Tibial nerve (tissue), 3 donors: ENCODE data around the gene MARK2.

ENCODE experiments used
- POLR2A ChIP-seq, 2 donors: fragments of 450-650 bp; IDR thresholded peaks; one replicate each; pipeline ENCODE4 v1.6.1; 2017; ENCODE audit warnings: antibody characterized with exemption in 2 of 2, mild to moderate bottlenecking in 2 of 2, moderate library complexity in 2 of 2
- TF ChIP-seq, protein P1 (sequence below), 5 experiments: fragments of 200-600 bp in 3 of 5; fragments of 450-650 bp in 2 of 5; sonication (generic) in 3 of 5; IDR thresholded peaks; one replicate each; pipeline ENCODE4 v1.5.1; 2016 to 2019; ENCODE audit warnings: antibody characterized with exemption in 5 of 5, mild to moderate bottlenecking in 3 of 5, moderate library complexity in 2 of 5

DNA sequence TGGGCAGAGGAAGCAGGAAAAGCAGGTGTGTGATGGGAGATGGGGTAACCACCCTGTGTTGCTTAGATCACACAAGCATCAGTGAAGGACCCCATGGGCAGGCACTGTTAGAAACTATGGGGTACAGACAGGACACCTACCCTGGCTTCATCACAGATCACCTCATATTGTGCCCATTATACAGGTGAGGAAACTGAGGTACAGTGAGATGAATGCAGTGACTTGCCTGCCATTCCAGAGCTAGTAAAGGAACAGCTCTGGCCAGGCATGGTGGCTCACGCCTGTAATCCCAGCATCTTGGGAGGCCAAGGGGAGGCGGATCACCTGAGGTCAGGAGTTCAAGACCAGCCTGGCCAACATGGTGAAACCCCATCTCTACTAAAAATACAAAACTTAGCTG is 5.9 kb upstream of the MARK2 start:
- TF ChIP-seq, protein P1, sequence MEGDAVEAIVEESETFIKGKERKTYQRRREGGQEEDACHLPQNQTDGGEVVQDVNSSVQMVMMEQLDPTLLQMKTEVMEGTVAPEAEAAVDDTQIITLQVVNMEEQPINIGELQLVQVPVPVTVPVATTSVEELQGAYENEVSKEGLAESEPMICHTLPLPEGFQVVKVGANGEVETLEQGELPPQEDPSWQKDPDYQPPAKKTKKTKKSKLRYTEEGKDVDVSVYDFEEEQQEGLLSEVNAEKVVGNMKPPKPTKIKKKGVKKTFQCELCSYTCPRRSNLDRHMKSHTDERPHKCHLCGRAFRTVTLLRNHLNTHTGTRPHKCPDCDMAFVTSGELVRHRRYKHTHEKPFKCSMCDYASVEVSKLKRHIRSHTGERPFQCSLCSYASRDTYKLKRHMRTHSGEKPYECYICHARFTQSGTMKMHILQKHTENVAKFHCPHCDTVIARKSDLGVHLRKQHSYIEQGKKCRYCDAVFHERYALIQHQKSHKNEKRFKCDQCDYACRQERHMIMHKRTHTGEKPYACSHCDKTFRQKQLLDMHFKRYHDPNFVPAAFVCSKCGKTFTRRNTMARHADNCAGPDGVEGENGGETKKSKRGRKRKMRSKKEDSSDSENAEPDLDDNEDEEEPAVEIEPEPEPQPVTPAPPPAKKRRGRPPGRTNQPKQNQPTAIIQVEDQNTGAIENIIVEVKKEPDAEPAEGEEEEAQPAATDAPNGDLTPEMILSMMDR (IDR thresholded peaks at IDR 0.05) = no peak
- no peak for TF ChIP-seq POLR2A (IDR thresholded peaks at IDR 0.05)
